IMR-90 (cell line): ENCODE measurements around the gene CPED1. TPM values are rescaled to one million over a fixed set of nuclear protein-coding genes. Genes with fewer than 3 reads are reported as not detected.

Source experiments
- ATAC-seq: fragments of 200-7000 bp; cut with Tn5 transposase; 2 replicates; pipeline ENCODE4 v1.9.1; 2020; ENCODE audit warnings: low read depth, mild to moderate bottlenecking, moderate library complexity
- BruUV-seq: library from RNA; stranded (reverse); fragments of 400-500 nt; replicated peaks from 2 replicates; lab custom pipeline; 2021; lab: Mats Ljungman, UMichigan
- CTCF ChIA-PET: fragments of 300-600 bp; formaldehyde crosslinking; extraction: SDS; loops from one replicate; lab custom pipeline; 2021; ENCODE audit warnings: antibody characterized with exemption; lab: Yijun Ruan, JAX
- POLR2A ChIA-PET: fragments of 300-600 bp; sonication (Branson Sonifier 250); formaldehyde crosslinking; loops from one replicate; lab custom pipeline; 2022; ENCODE audit warnings: antibody characterized with exemption; ENCODE audit not compliant: unreplicated experiment; lab: Charles Lee
- DNase-seq: peaks from one replicate; pipeline ENCODE4 v3.0.0; 2013
- H2AFZ ChIP-seq: replicated peaks from 2 replicates; pipeline ENCODE3; 2013; ENCODE audit warnings: low read length, mild to moderate bottlenecking; ENCODE audit not compliant: poor library complexity
- H2AK5ac ChIP-seq: 2 replicates; pipeline ENCODE4 v1.6.1; 2013; ENCODE audit warnings: low read depth, low read length, inconsistent platforms
- H2AK9ac ChIP-seq: replicated peaks from 2 replicates; pipeline ENCODE3; 2013; ENCODE audit warnings: mild to moderate bottlenecking, low read depth, low read length, moderate library complexity; ENCODE audit not compliant: poor library complexity
- H2BK120ac ChIP-seq: 2 replicates; pipeline ENCODE4 v1.6.1; 2013; ENCODE audit warnings: low read depth, low read length, inconsistent platforms
- H2BK15ac ChIP-seq: 3 replicates; pipeline ENCODE4 v1.6.1; 2013; ENCODE audit warnings: low read depth, low read length, inconsistent platforms
- H2BK20ac ChIP-seq: 2 replicates; pipeline ENCODE4 v1.6.1; 2013; ENCODE audit warnings: low read depth, mild to moderate bottlenecking, inconsistent platforms, low read length, moderate library complexity
- H2BK5ac ChIP-seq: 2 replicates; pipeline ENCODE4 v1.6.1; 2013; ENCODE audit warnings: mild to moderate bottlenecking, low read depth, low read length, inconsistent platforms; ENCODE audit not compliant: poor library complexity, severe bottlenecking
- H3K14ac ChIP-seq: replicated peaks from 2 replicates; pipeline ENCODE4 v1.6.1; 2013; ENCODE audit warnings: low read depth, low read length, inconsistent platforms
- H3K18ac ChIP-seq: 2 replicates; pipeline ENCODE4 v1.6.1; 2013; ENCODE audit warnings: low read depth, low read length, control low read depth
- H3K23ac ChIP-seq: 2 replicates; pipeline ENCODE4 v1.6.1; 2013; ENCODE audit warnings: low read depth, low read length, inconsistent platforms
- H3K27ac ChIP-seq: 2 replicates; pipeline ENCODE4 v1.5.1; 2013; ENCODE audit warnings: mild to moderate bottlenecking, control low read depth, low read length; ENCODE audit not compliant: insufficient read depth
- H3K27me3 ChIP-seq: 2 replicates; pipeline ENCODE4 v1.6.1; 2013; ENCODE audit warnings: low read length; ENCODE audit not compliant: control insufficient read depth, insufficient read depth
- H3K36me3 ChIP-seq: 2 replicates; pipeline ENCODE4 v1.6.1; 2013; ENCODE audit warnings: low read length, mixed read lengths; ENCODE audit not compliant: control insufficient read depth, insufficient read depth
- H3K4ac ChIP-seq: 2 replicates; pipeline ENCODE4 v1.6.1; 2013; ENCODE audit warnings: low read depth, low read length, inconsistent platforms
- H3K4me1 ChIP-seq: 2 replicates; pipeline ENCODE4 v1.6.1; 2013; ENCODE audit warnings: low read length, mixed read lengths; ENCODE audit not compliant: control insufficient read depth, insufficient read depth
- H3K4me2 ChIP-seq: 2 replicates; pipeline ENCODE4 v1.6.1; 2013; ENCODE audit warnings: low read depth, mild to moderate bottlenecking, control low read depth, low read length, moderate library complexity
- H3K4me3 ChIP-seq: 2 replicates; pipeline ENCODE4 v1.5.1; 2013; ENCODE audit warnings: low read depth, mild to moderate bottlenecking, control low read depth, low read length, moderate library complexity; ENCODE audit not compliant: insufficient read depth
- H3K56ac ChIP-seq: 2 replicates; pipeline ENCODE4 v1.6.1; 2013; ENCODE audit warnings: low read length, inconsistent platforms; ENCODE audit not compliant: insufficient read depth; ENCODE audit errors: extremely low read depth
- H3K79me1 ChIP-seq, 2 experiments: 2 replicates each; pipeline ENCODE4 v1.6.1; 2013; ENCODE audit warnings: low read length in 2 of 2, inconsistent platforms in 1 of 2, low read depth in 1 of 2
- H3K9ac ChIP-seq: 2 replicates; pipeline ENCODE4 v1.6.1; 2013; ENCODE audit warnings: low read depth, low read length, control low read depth
- H3K9me1 ChIP-seq: 2 replicates; pipeline ENCODE4 v1.6.1; 2013; ENCODE audit warnings: low read length, inconsistent platforms; ENCODE audit not compliant: insufficient read depth
- H3K9me3 ChIP-seq: 2 replicates; pipeline ENCODE4 v1.6.1; 2013; ENCODE audit warnings: low read length; ENCODE audit not compliant: control insufficient read depth, insufficient read depth
- H4K20me1 ChIP-seq: 2 replicates; pipeline ENCODE4 v1.6.1; 2013; ENCODE audit warnings: low read length, inconsistent platforms; ENCODE audit not compliant: insufficient read depth
- H4K5ac ChIP-seq: 2 replicates; pipeline ENCODE4 v1.6.1; 2013; ENCODE audit warnings: mild to moderate bottlenecking, low read depth, low read length, control low read depth
- H4K8ac ChIP-seq, 2 experiments: 2 replicates each; pipeline ENCODE4 v1.6.1; 2013; ENCODE audit warnings: low read depth in 2 of 2, low read length in 2 of 2, control low read depth in 1 of 2, inconsistent platforms in 1 of 2
- H4K91ac ChIP-seq: 2 replicates; pipeline ENCODE4 v1.6.1; 2013; ENCODE audit warnings: low read depth, low read length, inconsistent platforms; ENCODE audit not compliant: insufficient read depth
- BHLHE40 ChIP-seq: fragments of 150-350 bp; IDR thresholded peaks from 2 replicates; pipeline ENCODE4 v1.6.1; 2016; ENCODE audit warnings: mild to moderate bottlenecking, low read depth, low read length
- CEBPB ChIP-seq: IDR thresholded peaks from 2 replicates; pipeline ENCODE4 v1.6.1; 2012; ENCODE audit warnings: low read depth, low read length, improper control_type of control experiment
- CHD1 ChIP-seq: IDR thresholded peaks from 2 replicates; pipeline ENCODE4 v1.6.1; 2012; ENCODE audit warnings: low read depth, low read length, improper control_type of control experiment
- FOS ChIP-seq: fragments of 150-350 bp; IDR thresholded peaks from 2 replicates; pipeline ENCODE4 v1.6.1; 2016; ENCODE audit warnings: low read depth, low read length
- MAFK ChIP-seq: IDR thresholded peaks from 2 replicates; pipeline ENCODE4 v1.6.1; 2012; ENCODE audit warnings: low read depth, low read length, improper control_type of control experiment
- MAZ ChIP-seq: IDR thresholded peaks from 2 replicates; pipeline ENCODE4 v1.6.1; 2012; ENCODE audit warnings: low read depth, mild to moderate bottlenecking, low read length, improper control_type of control experiment, moderate library complexity, borderline replicate concordance
- MXI1 ChIP-seq: IDR thresholded peaks from 2 replicates; pipeline ENCODE4 v1.6.1; 2012; ENCODE audit warnings: low read depth, mild to moderate bottlenecking, low read length, moderate library complexity, borderline replicate concordance
- NFE2L2 ChIP-seq: fragments of 150-350 bp; IDR thresholded peaks from 2 replicates; pipeline ENCODE4 v1.6.1; 2016; ENCODE audit warnings: low read depth, mild to moderate bottlenecking, low read length
- POLR2A ChIP-seq: IDR thresholded peaks from 2 replicates; pipeline ENCODE4 v1.6.1; 2012; ENCODE audit warnings: mild to moderate bottlenecking, low read depth, low read length
- RAD21 ChIP-seq: IDR thresholded peaks from 2 replicates; pipeline ENCODE4 v1.6.1; 2012; ENCODE audit warnings: low read length, improper control_type of control experiment
- RCOR1 ChIP-seq: IDR thresholded peaks from 2 replicates; pipeline ENCODE4 v1.6.1; 2012; ENCODE audit warnings: mild to moderate bottlenecking, low read length, improper control_type of control experiment; ENCODE audit not compliant: insufficient replicate concordance
- RFX5 ChIP-seq: IDR thresholded peaks from 2 replicates; pipeline ENCODE4 v1.8.0; 2012; ENCODE audit warnings: low read depth, mild to moderate bottlenecking, low read length, moderate library complexity
- SMC3 ChIP-seq: fragments of 150-350 bp; IDR thresholded peaks from 2 replicates; pipeline ENCODE4 v1.6.1; 2016; ENCODE audit warnings: low read depth, mild to moderate bottlenecking, antibody characterized with exemption, low read length, moderate library complexity
- dilution Hi-C: fragments of 300-500 bp; cut with HindIII; formaldehyde crosslinking; loops from one replicate; pipeline ENCODE4 v1.14.3; 2018; ENCODE audit warnings: low sequenced_read_pairs; ENCODE audit not compliant: unreplicated experiment
- in situ Hi-C: fragments of 300-500 bp; cut with MboI; formaldehyde crosslinking; loops from 3 replicates; pipeline ENCODE4 v1.14.3; 2019; ENCODE audit warnings: low sequenced_read_pairs, inconsistent platforms, mixed read lengths
- intact Hi-C: fragments of 100-400 bp; cut with micrococcal nuclease; formaldehyde crosslinking; loops from 2 replicates; pipeline ENCODE4 v1.10.0; 2022
- polyA plus RNA-seq, 3 experiments: library from polyadenylated mRNA; depleted of rRNA; stranded (reverse); fragments of >200 nt; gene quantifications; 2 replicates each; pipeline ENCODE4 v1.2.3, GENCODE V29; 2012; ENCODE audit warnings: low replicate concordance in 1 of 3
- total RNA-seq: library from RNA; depleted of rRNA; stranded (reverse); fragments of >200 nt; gene quantifications from 2 replicates; pipeline ENCODE4 v1.2.3, GENCODE V29; 2012
- TF ChIP-seq, protein P1 (sequence below): fragments of 150-350 bp; IDR thresholded peaks from 2 replicates; pipeline ENCODE4 v1.6.1; 2016; ENCODE audit warnings: low read depth, mild to moderate bottlenecking, low read length, moderate library complexity, borderline replicate concordance
- TF ChIP-seq, protein P2 (sequence below): conservative IDR thresholded peaks from 2 replicates; pipeline ENCODE4 v1.5.1; 2012; ENCODE audit warnings: mild to moderate bottlenecking, low read depth, low read length, improper control_type of control experiment
- TF ChIP-seq, protein P3 (sequence below): fragments of 150-350 bp; IDR thresholded peaks from 2 replicates; pipeline ENCODE4 v1.6.1; 2017; ENCODE audit warnings: mild to moderate bottlenecking, antibody characterized with exemption, low read length, low read depth

Gene CPED1
- total and polyA plus RNA-seq, 2 of the 4 experiments (the other 2 are of a cell fraction): 31.2 to 96.8 TPM

DNA sequence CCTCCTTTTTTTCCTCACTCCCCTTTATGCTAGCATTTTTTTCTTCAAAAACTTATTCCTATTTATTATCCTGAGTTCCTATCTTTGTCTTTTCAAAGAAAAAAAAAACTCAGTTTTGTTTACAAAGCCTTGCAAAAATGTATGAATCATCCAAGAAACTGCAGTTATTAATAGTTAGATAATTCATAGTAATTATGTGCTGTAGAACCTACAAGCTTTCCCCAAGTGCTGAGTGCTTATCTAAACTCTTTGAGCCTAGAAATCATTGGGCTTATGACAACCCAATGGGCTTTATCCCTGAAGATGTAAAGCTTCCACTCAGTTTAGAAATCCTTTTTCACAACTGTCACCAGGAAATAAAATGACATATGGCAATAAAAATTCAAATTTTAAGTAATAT is 194.4 kb downstream of the CPED1 start:
- H3K56ac ChIP-seq: no peak overlapping the region
- H4K8ac ChIP-seq: no peak overlapping the region; a peak in 1 of 4 replicates
- DNase-seq (peak; percentile 21), ATAC-seq (peak; percentile 80)
- H3K4me3 ChIP-seq: no peak overlapping the region
- no peak overlapping the region for H2BK15ac ChIP-seq
- ChIA-PET POLR2A (no interaction called here), CTCF (interaction anchor here (1.1 kb wide), 1 partner anchor 37 kb away, joined by 3 read pairs; no protein-coding TSS in a partner anchor)
- peaks cover 5% of the 10 kb centered on the region; the same call in 1 of the 2 replicates for H3K4me1 ChIP-seq
- H3K18ac ChIP-seq: no peak overlapping the region; the same call in 1 of the 2 replicates
- no peaks in the 10 kb centered on the region for H3K27me3 ChIP-seq
- no peak for TF ChIP-seq FOS
- no peak for TF ChIP-seq BHLHE40
- no peak for TF ChIP-seq RFX5
- TF ChIP-seq, protein P1, sequence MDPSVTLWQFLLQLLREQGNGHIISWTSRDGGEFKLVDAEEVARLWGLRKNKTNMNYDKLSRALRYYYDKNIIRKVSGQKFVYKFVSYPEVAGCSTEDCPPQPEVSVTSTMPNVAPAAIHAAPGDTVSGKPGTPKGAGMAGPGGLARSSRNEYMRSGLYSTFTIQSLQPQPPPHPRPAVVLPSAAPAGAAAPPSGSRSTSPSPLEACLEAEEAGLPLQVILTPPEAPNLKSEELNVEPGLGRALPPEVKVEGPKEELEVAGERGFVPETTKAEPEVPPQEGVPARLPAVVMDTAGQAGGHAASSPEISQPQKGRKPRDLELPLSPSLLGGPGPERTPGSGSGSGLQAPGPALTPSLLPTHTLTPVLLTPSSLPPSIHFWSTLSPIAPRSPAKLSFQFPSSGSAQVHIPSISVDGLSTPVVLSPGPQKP: no peak
- no peak for TF ChIP-seq MXI1
- TF ChIP-seq CEBPB: no peak
- no peak for TF ChIP-seq MAFK
- no peak for TF ChIP-seq RCOR1
- no peak for TF ChIP-seq RAD21
- TF ChIP-seq POLR2A: no peak
- no peak for TF ChIP-seq MAZ
- no peak for TF ChIP-seq NFE2L2
- TF ChIP-seq, protein P2, sequence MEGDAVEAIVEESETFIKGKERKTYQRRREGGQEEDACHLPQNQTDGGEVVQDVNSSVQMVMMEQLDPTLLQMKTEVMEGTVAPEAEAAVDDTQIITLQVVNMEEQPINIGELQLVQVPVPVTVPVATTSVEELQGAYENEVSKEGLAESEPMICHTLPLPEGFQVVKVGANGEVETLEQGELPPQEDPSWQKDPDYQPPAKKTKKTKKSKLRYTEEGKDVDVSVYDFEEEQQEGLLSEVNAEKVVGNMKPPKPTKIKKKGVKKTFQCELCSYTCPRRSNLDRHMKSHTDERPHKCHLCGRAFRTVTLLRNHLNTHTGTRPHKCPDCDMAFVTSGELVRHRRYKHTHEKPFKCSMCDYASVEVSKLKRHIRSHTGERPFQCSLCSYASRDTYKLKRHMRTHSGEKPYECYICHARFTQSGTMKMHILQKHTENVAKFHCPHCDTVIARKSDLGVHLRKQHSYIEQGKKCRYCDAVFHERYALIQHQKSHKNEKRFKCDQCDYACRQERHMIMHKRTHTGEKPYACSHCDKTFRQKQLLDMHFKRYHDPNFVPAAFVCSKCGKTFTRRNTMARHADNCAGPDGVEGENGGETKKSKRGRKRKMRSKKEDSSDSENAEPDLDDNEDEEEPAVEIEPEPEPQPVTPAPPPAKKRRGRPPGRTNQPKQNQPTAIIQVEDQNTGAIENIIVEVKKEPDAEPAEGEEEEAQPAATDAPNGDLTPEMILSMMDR: no peak
- TF ChIP-seq CHD1: no peak
- TF ChIP-seq SMC3: no peak
- TF ChIP-seq, protein P3, sequence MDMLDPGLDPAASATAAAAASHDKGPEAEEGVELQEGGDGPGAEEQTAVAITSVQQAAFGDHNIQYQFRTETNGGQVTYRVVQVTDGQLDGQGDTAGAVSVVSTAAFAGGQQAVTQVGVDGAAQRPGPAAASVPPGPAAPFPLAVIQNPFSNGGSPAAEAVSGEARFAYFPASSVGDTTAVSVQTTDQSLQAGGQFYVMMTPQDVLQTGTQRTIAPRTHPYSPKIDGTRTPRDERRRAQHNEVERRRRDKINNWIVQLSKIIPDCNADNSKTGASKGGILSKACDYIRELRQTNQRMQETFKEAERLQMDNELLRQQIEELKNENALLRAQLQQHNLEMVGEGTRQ: no peak
- no peak overlapping the region for H3K9ac ChIP-seq
- no peak overlapping the region for H2BK120ac ChIP-seq
- intact Hi-C loops (loop anchor here (5.0 kb wide), 1 partner anchor 51 kb away; no protein-coding TSS in a partner anchor), dilution Hi-C loops (no loop called here), in situ Hi-C loops (no loop called here)
- BruUV-seq: no TSS peak
- no peak overlapping the region for H3K27ac ChIP-seq
- H3K36me3 ChIP-seq: no peaks in the 10 kb centered on the region
- H3K79me1 ChIP-seq: peaks cover 0 to 34% of the 10 kb centered on the region in 2 experiments; a peak in 3 of 4 replicates
- H3K4me2 ChIP-seq: peak overlapping the region; percentile 72; the same call in 1 of the 2 replicates
- H4K20me1 ChIP-seq: no peaks in the 10 kb centered on the region
- H3K9me1 ChIP-seq: peaks cover 5% of the 10 kb centered on the region
- H2BK5ac ChIP-seq: no peak overlapping the region
- no peak overlapping the region for H4K91ac ChIP-seq
- no peaks in the 10 kb centered on the region for H3K9me3 ChIP-seq
- no peak overlapping the region for H4K5ac ChIP-seq
- no peak overlapping the region for H2AFZ ChIP-seq
- no peak overlapping the region for H2BK20ac ChIP-seq
- no peak overlapping the region for H3K4ac ChIP-seq
- no peak overlapping the region for H3K23ac ChIP-seq
- peak overlapping the region; percentile 57; the same call in 1 of the 2 replicates for H3K14ac ChIP-seq
- H2AK5ac ChIP-seq: no peak overlapping the region
- H2AK9ac ChIP-seq: no peak overlapping the region
